GM19395 (cell line): ENCODE results near the gene DBNDD1.
"Not testable (repeated sequence)": the region's sequence is repeated elsewhere in the genome, so short reads cannot be mapped to it uniquely, and the experiment has no call there.

ENCODE experiments used
- ATAC-seq: cut with Tn5 transposase; IDR thresholded peaks from one replicate; pipeline ENCODE4 v1.9.1; 2021; ENCODE audit warnings: mild to moderate bottlenecking, moderate library complexity; ENCODE audit not compliant: unreplicated experiment

DBNDD1 gene

DNA sequence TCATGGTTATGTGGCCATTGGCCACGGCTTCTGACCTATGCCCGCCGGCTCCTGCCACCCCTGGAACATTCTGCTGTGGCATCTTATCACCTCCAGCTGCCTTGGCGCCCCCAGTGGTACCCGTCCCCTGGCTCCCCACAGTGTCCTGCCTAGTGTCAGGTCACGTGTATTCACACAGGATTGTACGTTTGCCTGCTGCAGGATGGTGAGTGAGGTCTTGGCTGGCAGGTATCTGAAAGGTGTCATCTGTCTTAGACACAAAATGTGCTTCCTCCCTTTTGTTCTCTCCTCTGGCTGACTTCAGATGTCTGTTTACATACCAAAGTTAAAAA is 24.9 kb downstream of the DBNDD1 start:
- ATAC-seq = no peak

DNA sequence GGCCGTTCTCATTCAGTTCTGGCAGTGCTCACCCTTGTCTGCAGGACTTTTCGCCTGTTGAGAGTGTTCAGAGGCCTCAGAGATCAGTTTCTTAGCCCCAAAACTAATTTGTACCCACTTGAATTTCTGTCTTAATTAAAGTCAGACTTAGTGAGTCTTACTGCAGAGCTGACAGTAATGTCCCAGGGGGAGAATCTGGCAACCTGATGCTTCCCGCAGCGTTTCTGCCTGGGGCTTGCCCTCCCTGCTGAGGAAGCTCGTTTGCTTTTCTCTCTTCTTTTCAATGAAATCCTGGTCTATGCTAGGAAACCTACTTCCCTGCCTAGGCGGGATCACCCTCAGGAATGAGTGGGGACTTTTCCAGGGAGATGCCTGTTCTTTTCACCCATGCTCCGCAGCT is 25.3 kb downstream of the DBNDD1 start:
- no peak for ATAC-seq

DNA sequence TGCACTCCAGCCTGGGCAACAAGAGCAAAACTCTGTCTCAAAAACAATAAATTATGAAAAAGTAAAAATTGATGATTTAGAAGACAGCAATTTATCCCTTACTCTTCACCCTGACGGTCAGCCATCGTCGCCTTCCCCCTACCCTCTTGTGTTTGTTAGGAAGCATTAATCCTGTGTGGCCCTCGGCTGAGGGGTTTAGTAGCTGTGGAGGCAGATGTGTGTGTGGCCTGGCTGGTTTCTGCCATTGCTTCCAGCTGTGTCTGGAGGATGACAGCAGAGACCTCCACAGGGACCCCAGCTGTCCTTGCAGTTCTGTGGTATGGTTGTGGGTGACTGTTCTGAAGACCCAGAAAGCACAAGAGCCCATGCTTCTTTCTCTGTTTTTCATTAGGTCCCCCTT is 25.9 kb downstream of the DBNDD1 start:
- ATAC-seq = no peak

DNA sequence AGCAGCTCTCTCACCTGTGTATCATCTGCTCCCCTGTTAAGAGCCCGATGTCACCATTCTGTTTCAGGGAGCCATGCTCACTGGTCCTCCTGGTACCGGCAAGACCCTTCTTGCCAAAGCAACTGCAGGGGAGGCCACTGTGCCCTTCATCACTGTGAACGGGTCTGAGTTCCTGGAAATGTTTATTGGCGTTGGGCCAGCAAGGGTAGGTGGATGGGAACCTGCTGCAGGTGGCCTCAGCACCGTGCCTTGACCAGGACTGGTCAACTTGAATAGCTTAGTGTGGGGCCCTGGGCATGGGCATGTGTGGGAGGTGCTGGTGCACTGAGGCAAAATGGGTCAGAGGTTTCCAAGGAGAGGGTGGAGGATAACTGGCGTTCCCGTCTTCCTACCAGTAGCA is 28.5 kb downstream of the DBNDD1 start:
- no peak for ATAC-seq

GRCh38 chr16:89988951-89989350 is 30.3 kb downstream of the DBNDD1 start:
- no peak for ATAC-seq

GRCh38 chr16:89987169-89987568 is 32.1 kb downstream of the DBNDD1 start:
- ATAC-seq = no peak

- ATAC-seq = no peak
These were observed 32.7 kb downstream of the DBNDD1 start for GRCh38 chr16:89986600-89986999.

GRCh38 chr16:89985219-89985618 is 34.0 kb downstream of the DBNDD1 start:
- no peak for ATAC-seq

DNA sequence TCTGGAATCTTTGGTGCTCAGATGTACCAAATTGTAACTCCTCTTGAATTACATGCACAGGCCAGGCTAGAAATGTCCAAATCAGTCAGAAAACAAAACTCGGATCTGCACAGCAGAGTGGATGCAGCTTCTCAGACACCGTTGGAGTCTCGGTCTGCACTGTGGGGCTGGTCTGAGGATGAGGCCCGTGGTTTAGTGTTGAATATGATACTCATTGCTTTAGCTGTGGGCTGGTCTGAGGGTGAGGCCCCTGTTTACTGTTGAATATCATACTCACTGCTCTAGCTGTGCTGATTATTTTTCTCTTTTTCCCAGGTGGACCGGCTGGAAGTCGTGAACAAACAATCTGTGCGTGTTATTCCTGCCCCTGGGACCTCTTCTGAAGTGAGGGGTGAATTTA is 35.0 kb downstream of the DBNDD1 start:
- ATAC-seq = no peak

- ATAC-seq = no peak
These were observed 35.7 kb downstream of the DBNDD1 start for GRCh38 chr16:89983536-89983935.

DNA sequence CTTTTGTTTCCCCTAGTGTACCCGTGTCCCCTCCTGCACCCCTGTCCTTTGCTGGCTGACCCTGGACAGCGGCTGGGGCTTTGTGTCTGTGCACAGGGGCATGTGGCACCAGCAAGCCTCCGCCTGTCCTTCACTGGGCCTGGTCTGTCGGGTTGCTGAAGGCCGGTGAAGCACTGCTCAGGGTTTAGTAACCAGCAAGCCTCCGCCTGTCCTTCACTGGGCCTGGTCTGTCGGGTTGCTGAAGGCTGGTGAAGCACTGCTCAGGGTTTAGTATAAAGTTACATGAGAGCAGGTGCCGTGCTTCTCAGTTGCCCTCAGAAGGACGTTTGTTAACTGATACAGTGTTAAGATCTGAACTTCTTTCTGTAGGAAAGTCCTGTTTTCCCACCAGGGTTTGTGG is 36.9 kb downstream of the DBNDD1 start:
- ATAC-seq = no peak

DNA sequence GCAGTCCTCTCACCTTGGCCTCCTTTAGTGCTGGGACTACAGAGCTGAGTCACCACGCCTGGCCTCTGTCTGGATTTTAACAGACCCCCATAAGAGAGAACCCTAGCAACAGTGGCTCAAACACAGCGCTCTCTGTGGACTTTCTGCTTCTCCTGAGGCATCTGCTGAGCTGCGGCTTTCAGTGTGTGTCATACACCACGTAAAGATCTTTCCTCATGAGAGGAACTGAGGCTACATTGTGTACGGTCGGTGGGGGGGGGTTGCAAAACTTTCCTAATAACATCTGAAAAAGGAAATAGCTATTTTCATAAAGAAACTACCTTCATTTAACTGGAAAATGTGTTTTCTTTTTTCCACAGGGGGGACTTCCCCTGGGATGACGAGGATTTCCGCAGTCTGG is 37.8 kb downstream of the DBNDD1 start:
- no peak for ATAC-seq

DNA sequence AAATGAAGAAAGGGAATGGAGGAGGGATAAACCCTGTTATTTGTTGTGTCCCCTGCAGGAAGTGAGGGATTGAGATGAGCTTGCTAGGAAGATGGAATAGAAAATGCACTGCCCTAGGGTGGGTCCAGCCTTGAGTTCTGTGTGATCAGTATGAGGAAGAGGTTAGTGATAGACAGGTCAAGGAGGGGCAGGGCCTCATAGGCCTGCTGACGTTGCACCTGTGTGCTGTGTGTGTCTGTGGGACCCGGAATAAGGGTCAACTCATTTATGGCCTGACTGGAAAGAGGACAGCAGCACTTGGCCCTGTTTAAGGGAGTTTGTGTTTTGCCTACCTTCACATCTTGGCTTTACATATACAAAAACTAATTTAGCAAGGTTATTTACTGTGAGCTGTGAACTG is 44.4 kb downstream of the DBNDD1 start:
- ATAC-seq = no peak

DNA sequence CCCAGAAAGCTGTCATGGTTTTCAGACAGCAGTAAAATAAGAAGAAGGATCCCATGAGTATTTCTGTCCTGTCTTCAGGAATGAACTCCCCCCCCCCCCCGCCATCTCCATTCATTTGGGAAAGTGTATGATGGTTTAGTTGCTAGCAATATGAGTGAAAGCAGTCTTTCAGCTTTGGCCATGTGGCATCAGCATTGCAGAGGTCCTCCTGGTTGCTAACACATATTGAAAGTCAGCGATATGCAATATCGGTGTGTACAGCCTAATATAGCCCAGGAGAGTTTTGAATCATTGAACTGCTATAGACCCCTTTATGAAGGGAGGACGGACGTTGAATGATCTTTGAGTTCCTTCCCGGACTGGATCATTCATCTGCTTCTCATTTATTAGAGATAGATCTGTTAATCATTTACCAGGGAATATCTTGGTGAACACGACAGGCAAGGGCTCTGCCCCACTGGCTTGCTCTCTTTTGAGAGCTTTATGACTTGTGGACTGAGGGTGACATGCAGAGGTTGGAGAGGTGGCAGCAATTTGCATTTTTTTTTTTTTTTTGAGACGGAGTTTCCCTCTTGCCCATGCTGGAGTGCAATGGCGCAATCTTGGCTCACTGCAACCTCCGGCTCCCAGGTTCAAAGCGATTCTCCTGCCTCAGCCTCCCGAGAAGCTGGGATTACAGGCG is 45.5 kb downstream of the DBNDD1 start:
- no peak for ATAC-seq

- ATAC-seq = no peak
These were observed 46.0 kb downstream of the DBNDD1 start for GRCh38 chr16:89973235-89973634.

DNA sequence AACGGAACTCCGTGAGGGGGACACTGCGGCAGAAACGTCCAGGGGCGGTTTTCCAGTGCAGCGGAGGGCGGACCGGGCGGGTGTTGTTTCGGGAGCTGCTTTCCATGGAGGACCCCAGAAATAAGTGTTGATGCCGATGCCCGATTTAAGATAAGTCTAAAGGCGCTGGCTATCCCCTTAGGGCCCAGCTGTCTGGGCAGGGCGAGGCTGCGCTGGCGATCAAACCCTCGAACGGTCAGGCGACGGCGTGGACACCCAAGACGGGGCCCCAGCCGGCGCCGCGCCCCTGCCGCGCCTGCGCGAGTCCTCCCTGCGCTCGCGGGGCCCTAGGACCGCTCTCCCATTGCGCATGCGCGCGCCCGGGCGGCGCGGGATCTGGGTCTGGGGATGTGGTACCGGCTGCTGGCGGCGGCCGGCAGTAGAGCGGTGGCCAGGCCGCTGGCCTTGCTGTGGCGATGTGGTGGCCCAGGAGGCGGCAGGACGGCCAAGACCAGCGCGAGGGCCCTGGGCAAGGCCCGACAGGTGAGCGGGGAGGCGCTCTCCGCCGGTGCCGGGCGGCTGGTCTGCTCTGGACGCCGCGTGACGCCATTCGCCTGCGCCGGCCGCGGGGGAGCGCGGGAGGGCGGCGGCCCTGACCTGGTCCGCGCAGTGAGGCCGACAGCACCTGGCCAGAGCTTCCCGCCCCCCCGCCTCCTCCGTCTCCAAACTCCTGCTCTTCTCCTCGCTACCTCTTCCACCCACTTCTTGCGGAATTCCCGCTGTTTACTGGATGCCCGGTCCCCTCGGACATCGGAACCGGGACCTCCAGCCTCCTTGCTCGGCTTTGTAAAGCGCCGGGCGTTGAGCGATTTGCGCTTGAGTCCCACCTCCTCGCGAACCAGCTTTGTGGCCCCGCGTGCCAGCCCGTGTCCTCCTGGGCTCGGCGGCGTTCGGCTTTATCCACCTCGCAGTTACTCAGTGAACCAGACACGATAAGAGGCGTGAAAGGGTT is 46.7 kb downstream of the DBNDD1 start:
- peak; percentile 82 for ATAC-seq

GRCh38 chr16:89971495-89972243 is 47.6 kb downstream of the DBNDD1 start:
- ATAC-seq = peak; percentile 11

- no peak for ATAC-seq
These were observed 49.4 kb downstream of the DBNDD1 start for GRCh38 chr16:89969741-89970410.

GRCh38 chr16:89968074-89968473 is 51.2 kb downstream of the DBNDD1 start:
- ATAC-seq = not testable (repeated sequence)

DNA sequence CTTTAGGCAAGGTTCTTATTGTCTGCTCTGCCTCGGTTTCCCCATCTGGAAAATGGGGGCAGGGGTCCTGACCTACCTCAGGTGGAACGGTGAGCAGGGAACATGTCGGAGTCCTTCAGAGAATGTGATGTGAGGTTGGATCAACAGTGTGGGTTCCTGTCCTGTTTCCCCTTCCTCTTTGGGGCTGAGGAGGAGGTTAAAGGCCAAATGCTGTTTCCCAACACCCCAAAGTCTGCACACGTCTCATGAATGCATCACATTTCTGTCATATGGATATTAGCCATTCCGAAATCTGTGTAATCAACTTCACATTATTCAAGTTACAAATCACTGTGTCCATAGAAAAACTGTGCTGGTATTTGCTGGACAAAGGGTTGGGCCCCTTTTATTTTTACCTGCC is 51.8 kb downstream of the DBNDD1 start:
- not testable (repeated sequence) for ATAC-seq

- ATAC-seq = no peak
These were observed 52.5 kb downstream of the DBNDD1 start for GRCh38 chr16:89966756-89967155.
